ENCODE results near the gene TIPARP.
"Not testable (repeated sequence)": the region's sequence is repeated elsewhere in the genome, so short reads cannot be mapped to it uniquely, and the experiment has no call there.

Gene TIPARP

DNA sequence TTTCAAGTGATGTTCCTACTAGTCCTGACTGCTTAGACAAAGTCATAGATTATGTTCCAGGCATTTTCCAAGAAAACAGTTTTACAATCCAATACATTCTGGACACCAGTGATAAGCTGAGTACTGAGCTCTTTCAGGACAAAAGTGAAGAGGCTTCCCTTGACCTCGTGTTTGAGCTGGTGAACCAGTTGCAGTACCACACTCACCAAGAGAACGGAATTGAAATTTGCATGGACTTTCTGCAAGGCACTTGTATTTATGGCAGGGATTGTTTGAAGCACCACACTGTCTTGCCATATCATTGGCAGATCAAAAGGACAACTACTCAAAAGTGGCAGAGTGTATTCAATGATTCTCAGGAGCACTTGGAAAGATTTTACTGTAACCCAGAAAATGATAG, 3.8 kb downstream of the TIPARP start:
- no peak for DNase-seq

GRCh38 chr3:156680243-156680914, 6.0 kb downstream of the TIPARP start:
- DNase-seq: no peak

- peak; percentile 28 for DNase-seq
Observed at GRCh38 chr3:156681002-156681401, 6.6 kb downstream of the TIPARP start.

- no peak for DNase-seq
Observed at GRCh38 chr3:156682501-156682900, 8.1 kb downstream of the TIPARP start.

GRCh38 chr3:156682963-156683362, 8.6 kb downstream of the TIPARP start:
- no peak for DNase-seq

DNA sequence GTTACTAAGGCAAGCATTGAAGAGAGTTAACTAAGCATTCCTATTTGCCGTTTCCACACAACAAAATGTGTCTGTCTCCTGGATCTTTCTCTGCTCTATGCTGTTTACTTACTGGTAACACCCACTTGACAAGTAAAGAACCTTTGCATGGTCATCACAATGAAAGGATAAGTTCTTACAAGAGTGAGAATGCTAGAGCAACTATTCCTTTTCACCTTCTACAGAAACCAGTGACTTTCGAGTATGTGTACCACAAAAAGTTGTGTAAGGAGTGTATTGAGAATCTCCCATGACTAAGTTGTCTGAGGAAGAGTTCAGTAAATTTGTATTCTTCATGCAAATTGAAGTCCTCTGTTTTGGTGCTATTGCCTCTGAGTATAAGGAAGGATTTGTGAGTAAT, 10.8 kb downstream of the TIPARP start:
- DNase-seq: no peak

- no peak for DNase-seq
Observed at GRCh38 chr3:156685752-156686151, 11.4 kb downstream of the TIPARP start.

DNA sequence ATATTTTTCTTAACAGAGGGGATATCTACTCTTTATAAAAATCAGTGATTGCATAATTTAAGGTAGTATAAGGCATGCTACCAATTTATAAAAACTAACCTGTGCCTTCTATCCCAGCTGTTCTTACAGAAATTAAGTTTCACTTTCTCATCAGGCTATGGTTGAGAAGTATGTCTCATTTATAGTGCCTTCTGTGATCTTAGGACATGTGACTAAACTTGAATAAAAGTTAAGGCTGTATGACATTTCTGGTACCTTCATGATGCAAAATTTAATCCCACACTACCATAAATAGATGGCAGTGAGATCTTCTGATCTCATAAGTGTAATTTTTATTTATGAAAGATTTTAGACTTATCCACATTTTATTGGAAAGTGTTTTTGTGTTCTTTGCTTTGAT, 12.6 kb downstream of the TIPARP start:
- no peak for DNase-seq

GRCh38 chr3:156688632-156689452, 14.5 kb downstream of the TIPARP start:
- DNase-seq: no peak

GRCh38 chr3:156689608-156690007, 15.2 kb downstream of the TIPARP start:
- no peak for DNase-seq

- DNase-seq: no peak
Observed at GRCh38 chr3:156691920-156692319, 17.5 kb downstream of the TIPARP start.

GRCh38 chr3:156693166-156693565, 18.8 kb downstream of the TIPARP start:
- no peak for DNase-seq

DNA sequence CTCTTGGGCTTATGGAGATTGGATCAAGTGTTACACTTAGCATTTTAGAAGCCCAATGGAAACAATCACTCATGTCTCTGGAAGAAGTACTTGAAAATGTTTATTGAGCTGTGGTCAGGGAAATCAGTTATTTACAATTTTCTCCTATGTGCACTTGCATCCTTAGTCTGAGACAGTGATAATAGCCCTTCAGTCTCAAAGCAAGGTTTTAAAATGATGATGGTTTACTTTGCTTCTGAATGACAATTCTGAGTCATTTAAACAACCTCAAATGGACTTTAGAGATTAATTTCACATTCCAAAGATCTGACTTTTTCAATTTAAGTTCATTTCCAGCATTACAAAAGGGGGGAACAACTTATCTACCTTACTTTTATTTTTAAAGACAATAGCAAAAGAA, 20.1 kb downstream of the TIPARP start:
- no peak for DNase-seq

DNA sequence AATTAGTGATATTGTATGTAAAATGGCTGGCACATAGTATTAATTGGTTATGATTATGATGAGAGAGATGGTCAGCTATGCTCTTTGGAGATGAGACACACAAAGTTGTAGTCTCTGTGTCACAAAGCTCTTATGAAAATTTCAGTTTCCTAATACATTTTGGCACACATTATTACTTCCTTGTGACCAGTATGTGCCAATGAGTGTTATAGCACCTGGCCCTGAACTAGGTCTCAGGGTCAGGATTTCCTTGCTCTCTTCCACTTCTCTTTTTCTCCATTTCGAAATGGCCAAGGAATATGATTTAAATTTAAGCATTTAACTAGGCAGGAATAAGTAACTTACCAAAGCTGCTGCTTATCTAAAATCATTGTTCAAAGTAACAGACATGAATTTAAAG, 28.0 kb downstream of the TIPARP start:
- no peak for DNase-seq

GRCh38 chr3:156704370-156705036, 30.1 kb downstream of the TIPARP start:
- DNase-seq: no peak

GRCh38 chr3:156705761-156706616, 31.6 kb downstream of the TIPARP start:
- peak; percentile 45 for DNase-seq

GRCh38 chr3:156707588-156707987, 33.2 kb downstream of the TIPARP start:
- no peak for DNase-seq

DNA sequence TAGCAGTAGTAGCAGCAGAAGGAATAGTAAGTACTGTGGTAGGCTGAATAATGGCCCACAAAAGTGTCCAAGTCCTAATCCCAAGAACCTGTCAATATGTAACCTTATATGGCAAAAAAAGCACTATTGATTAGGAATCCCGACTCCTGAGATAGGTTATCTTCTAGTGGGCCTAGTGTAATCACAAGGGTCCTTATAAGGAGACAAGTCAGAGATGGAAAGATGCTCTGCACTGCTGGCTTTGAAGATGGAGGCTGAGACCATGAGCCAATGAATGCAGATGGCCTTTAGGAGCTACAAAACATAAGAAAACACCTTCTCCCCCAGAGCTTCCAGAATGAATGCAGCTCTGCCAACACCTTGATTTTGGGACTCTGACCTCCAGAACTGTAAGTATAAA, 36.0 kb downstream of the TIPARP start:
- DNase-seq: no peak

DNA sequence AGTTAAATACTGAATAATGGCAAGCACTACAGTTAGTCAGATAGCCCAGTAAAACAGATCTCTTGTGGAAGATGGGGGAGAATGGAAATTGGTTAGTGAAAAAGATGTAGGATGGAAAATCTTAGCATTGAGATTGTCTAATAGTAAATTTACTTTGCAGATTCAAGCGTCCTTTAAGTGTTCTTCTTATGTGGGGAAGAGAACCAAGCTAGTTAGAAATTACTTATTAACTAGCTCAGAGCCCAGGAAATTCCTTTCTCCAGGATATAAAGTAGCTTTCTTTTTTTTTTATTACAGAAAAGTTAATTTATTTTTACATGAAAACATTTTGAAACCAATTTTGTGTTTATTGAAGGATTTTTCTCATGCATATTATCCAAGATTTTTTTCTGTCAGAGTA, 36.7 kb downstream of the TIPARP start:
- DNase-seq: no peak

- DNase-seq: not testable (repeated sequence)
Observed at GRCh38 chr3:156711944-156712343, 37.6 kb downstream of the TIPARP start.

DNA sequence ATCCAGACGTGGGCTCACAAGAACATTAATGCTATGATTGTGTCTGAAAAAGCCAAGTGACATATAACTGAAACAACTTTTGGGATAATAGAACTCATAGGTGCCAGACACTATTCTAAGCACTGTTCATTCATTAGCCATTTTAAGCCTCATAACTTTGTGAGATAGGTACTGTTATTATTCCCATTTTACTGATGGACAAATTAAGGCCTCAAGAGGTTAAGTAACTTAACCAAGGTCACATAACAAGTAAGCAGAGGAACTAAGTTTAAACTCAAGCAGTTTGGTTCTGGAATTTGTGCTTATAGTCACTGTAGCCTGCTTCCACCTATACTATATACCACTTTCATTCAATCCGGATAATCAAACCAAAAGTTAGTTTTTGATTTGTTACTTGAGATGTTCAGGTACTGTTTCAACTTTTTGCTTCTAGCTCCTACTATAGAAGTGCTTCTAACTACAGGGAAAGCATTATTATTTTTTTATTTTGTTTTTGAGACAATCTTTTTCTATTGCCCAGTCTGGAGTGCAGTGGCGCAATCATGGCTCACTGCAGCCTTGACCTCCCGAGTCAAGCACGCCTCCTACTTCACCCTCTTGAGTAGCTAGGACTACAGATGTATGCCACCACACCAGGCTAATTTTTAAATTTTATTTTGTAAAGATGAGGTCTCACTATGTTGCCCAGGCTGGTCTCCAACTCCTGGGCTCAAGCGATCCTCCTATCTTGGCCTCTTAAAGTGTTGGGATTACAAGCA, 41.9 kb downstream of the TIPARP start:
- no peak for DNase-seq

- DNase-seq: no peak
Observed at GRCh38 chr3:156718622-156719306, 44.4 kb downstream of the TIPARP start.

All from SIG-M5 (cell line).